ENCODE results near the gene SLC25A13. TPM values are rescaled to one million over a fixed set of nuclear protein-coding genes. Genes with fewer than 3 reads are reported as not detected.

The SLC25A13 gene
- total RNA-seq: 10 to 100 TPM in 1 of 2 experiments, 1 to 10 TPM in 1; 8.4 to 11.4 TPM

GRCh38 chr7:96321658-96322372 is at the start of gene SLC25A13:
Gene SLC25A13, minus strand, starts transcription at chr7:96322098. Its CDS starts 142 bp downstream, at chr7:96321956.

Small RNA genes within 50 kb of the gene (microRNA-seq; reads per million reads assigned to microRNA genes)
- not detected for gene MIR591 (ENCODE audit: borderline microRNAs expressed, borderline replicate concordance)

Measured in activated naive CD4-positive, alpha-beta T cell treated with anti-CD3 and anti-CD28 coated beads, Interleukin-2, amount 10 ng/mL, durations not matched to agents 5 hours and 36 hours (primary cell).